ENCODE results near the gene ASPN. TPM values are rescaled to one million over a fixed set of nuclear protein-coding genes. Genes with fewer than 3 reads are reported as not detected.

ASPN gene
- total and polyA plus RNA-seq, 10 of the 15 experiments (the other 5 are each of a cell fraction or from before 2014, with no cell fraction given): 0.03 to 0.47 (median 0.42) TPM; not detected in 7

- RAD21 ChIA-PET (ENCODE audit: unreplicated experiment): no interaction called here
- H3K9ac ChIP-seq (ENCODE audit: control insufficient read depth, insufficient read depth, low read length): no peak overlapping the region
- in situ Hi-C loops (cut with MboI): no loop called here
- no peaks in the 10 kb centered on the region for H4K20me1 ChIP-seq (ENCODE audit: control insufficient read depth, insufficient read depth)
- no peak for FAIRE-seq
- BruUV-seq (replicated peaks): no TSS peak
- DNase-seq (ENCODE audit: low read depth, low spot score): no peak
- no peak overlapping the region for H2AFZ ChIP-seq (ENCODE audit: control insufficient read depth, low read depth, low read length)
- no peak for ATAC-seq
- H3K4me3 ChIP-seq: no peak overlapping the region
- CTCF ChIA-PET: interaction anchor here (2.1 kb wide), 1 partner anchor 11 kb away, joined by 5 read pairs; no protein-coding TSS in a partner anchor
- POLR2A ChIA-PET: no interaction called here
- no peaks in the 10 kb centered on the region for H3K27me3 ChIP-seq (replicated peaks in 1 of 2; ENCODE audit: control insufficient read depth in 2 of 2, insufficient read depth in 2 of 2, low read length in 1 of 2)
- no peaks in the 10 kb centered on the region for H3K9me3 ChIP-seq (replicated peaks; ENCODE audit: control insufficient read depth, insufficient read depth, low read length)
- SMC1A ChIA-PET (ENCODE audit: uncharacterized antibody, unreplicated experiment): no interaction called here
- intact Hi-C loops (cut with micrococcal nuclease; ENCODE audit: unreplicated experiment): loop anchor here (10.0 kb wide), 1 partner anchor 130 kb away; no protein-coding TSS in a partner anchor
- no peak overlapping the region for H3K4me2 ChIP-seq (ENCODE audit: control insufficient read depth, insufficient read depth)
- 100% methylated on average over 2 of the region's 2 CpGs for WGBS (ENCODE audit: insufficient coverage, insufficient replicate concordance, low lambda C conversion rate, missing lambda C conversion rate)
- no peaks in the 10 kb centered on the region for H3K36me3 ChIP-seq (ENCODE audit: control insufficient read depth in 2 of 2, insufficient read depth in 2 of 2, low read length in 1 of 2)
- no peaks in the 10 kb centered on the region for H3K4me1 ChIP-seq (ENCODE audit: control insufficient read depth, insufficient read depth, low read length)
- no peaks in the 10 kb centered on the region for H3K79me2 ChIP-seq (ENCODE audit: control insufficient read depth, insufficient read depth, low read length)
- no peak overlapping the region for H3K27ac ChIP-seq (ENCODE audit: control insufficient read depth, insufficient read depth)
- no peak for TF ChIP-seq IKZF1 (conservative IDR thresholded peaks at IDR 0.05)
- no peak for TF ChIP-seq RAD21 (IDR thresholded peaks at IDR 0.05; ENCODE audit: insufficient read depth, low read depth, low read length)
- TF ChIP-seq SRF (IDR thresholded peaks at IDR 0.05; ENCODE audit: low read depth in 2 of 2, low read length in 2 of 2): no peak
- TF ChIP-seq ATF3 (IDR thresholded peaks at IDR 0.05; ENCODE audit: borderline replicate concordance, extremely low read depth, low read depth, low read length): no peak
- TF ChIP-seq STAT1 (conservative IDR thresholded peaks at IDR 0.05): no peak
- TF ChIP-seq USF2 (IDR thresholded peaks at IDR 0.05; ENCODE audit: borderline replicate concordance, low read depth, low read length): no peak
- no peak for TF ChIP-seq HSF1 (IDR thresholded peaks at IDR 0.05; ENCODE audit: low read depth, low read length)
- TF ChIP-seq IRF3 (IDR thresholded peaks at IDR 0.05): no peak
- TF ChIP-seq CUX1 (IDR thresholded peaks at IDR 0.05; ENCODE audit: insufficient replicate concordance, low read depth, low read length): no peak
- TF ChIP-seq SUZ12 (IDR thresholded peaks at IDR 0.05; ENCODE audit: unreplicated experiment): no peak
- no peak for TF ChIP-seq TCF12 (IDR thresholded peaks at IDR 0.05; ENCODE audit: low read depth, low read length)
- TF ChIP-seq ZNF207 (IDR thresholded peaks at IDR 0.05; ENCODE audit: borderline replicate concordance): no peak
- TF ChIP-seq GATAD2B (conservative IDR thresholded peaks at IDR 0.05; ENCODE audit: low read depth): no peak
- no peak for TF ChIP-seq YY1 (IDR thresholded peaks at IDR 0.05; ENCODE audit: low read depth, low read length)
- no peak for TF ChIP-seq ASH2L (IDR thresholded peaks at IDR 0.05; ENCODE audit: borderline replicate concordance, low read depth)
- TF ChIP-seq POU2F2 (IDR thresholded peaks at IDR 0.05; ENCODE audit: borderline replicate concordance, low read depth, low read length): no peak
These were observed 22.6 kb upstream of the ASPN start for GRCh38 chr9:92504881-92505280.

Data from GM12878 (cell line).